Stimulated activated CD8-positive, alpha-beta memory T cell treated with anti-CD3 and anti-CD28 coated beads, Interleukin-2, amount 100 ng/mL, for 48 hours (primary cell): ENCODE results near the gene CUTC.
"Not testable (repeated sequence)": the region's sequence is repeated elsewhere in the genome, so short reads cannot be mapped to it uniquely, and the experiment has no call there.

Source experiments
- DNase-seq, 2 donors: peaks; one replicate each; pipeline ENCODE4 v3.0.0-alpha.2; 2020; ENCODE audit warnings: low read depth in 2 of 2

Gene CUTC

GRCh38 chr10:99742701-99743100 lies 10.7 kb downstream of the CUTC start:
- DNase-seq, result no peak

- no peak for DNase-seq
These were observed 11.8 kb downstream of the CUTC start for GRCh38 chr10:99743841-99744240.

- not testable (repeated sequence) for DNase-seq
These were observed 14.1 kb downstream of the CUTC start for GRCh38 chr10:99746166-99746565.

GRCh38 chr10:99748823-99749451 lies 16.9 kb downstream of the CUTC start:
- DNase-seq, result no peak

- no peak for DNase-seq
These were observed 18.6 kb downstream of the CUTC start for GRCh38 chr10:99750641-99751040.

GRCh38 chr10:99754670-99755069 lies 22.6 kb downstream of the CUTC start:
- no peak for DNase-seq

GRCh38 chr10:99756159-99756558 lies 24.1 kb downstream of the CUTC start:
- no peak for DNase-seq

- no peak for DNase-seq
These were observed 26.3 kb downstream of the CUTC start for GRCh38 chr10:99758211-99758891.

- DNase-seq, result no peak
These were observed 28.3 kb downstream of the CUTC start for GRCh38 chr10:99760321-99760720.

- DNase-seq, result no peak
These were observed 29.3 kb downstream of the CUTC start for GRCh38 chr10:99761365-99761764.

GRCh38 chr10:99765672-99766301 lies 33.8 kb downstream of the CUTC start:
- DNase-seq, result no peak

GRCh38 chr10:99766302-99766681 lies 34.3 kb downstream of the CUTC start:
- no peak for DNase-seq

- no peak for DNase-seq
These were observed 35.9 kb downstream of the CUTC start for GRCh38 chr10:99767901-99768300.

GRCh38 chr10:99768556-99768955 lies 36.5 kb downstream of the CUTC start:
- no peak for DNase-seq

GRCh38 chr10:99769706-99770105 lies 37.7 kb downstream of the CUTC start:
- DNase-seq, result no peak

- no peak for DNase-seq
These were observed 38.5 kb downstream of the CUTC start for GRCh38 chr10:99770408-99771045.

- no peak for DNase-seq
These were observed 43.8 kb downstream of the CUTC start for GRCh38 chr10:99775850-99776249.

GRCh38 chr10:99777918-99778714 lies 46.1 kb downstream of the CUTC start:
- DNase-seq, result no peak

- DNase-seq, result no peak
These were observed 47.3 kb downstream of the CUTC start for GRCh38 chr10:99779335-99779734.

- DNase-seq, result no peak
These were observed 49.8 kb downstream of the CUTC start for GRCh38 chr10:99781734-99782429.
